Type B pancreatic cell (in vitro differentiated cells): Measurements from ENCODE around the gene TSHR. TPM values are rescaled to one million over a fixed set of nuclear protein-coding genes. Genes with fewer than 3 reads are reported as not detected.

ENCODE experiments used
- DNase-seq: peaks from one replicate; pipeline ENCODE4 v3.0.0; 2021; ENCODE audit warnings: mixed read lengths; ENCODE audit not compliant: unreplicated experiment; ENCODE audit errors: extremely low spot score
- H3K27ac Mint-ChIP-seq: 2 replicates; pipeline ENCODE4 v1.8.0; 2021; ENCODE audit warnings: mild to moderate bottlenecking, mixed read lengths
- H3K27me3 Mint-ChIP-seq: 2 replicates; pipeline ENCODE4 v1.8.0; 2021; ENCODE audit warnings: mixed read lengths
- H3K36me3 Mint-ChIP-seq: 2 replicates; pipeline ENCODE4 v1.8.0; 2021; ENCODE audit warnings: mixed read lengths
- H3K4me1 Mint-ChIP-seq: one replicate; pipeline ENCODE4 v1.8.0; 2021; ENCODE audit warnings: mixed read lengths; ENCODE audit not compliant: unreplicated experiment
- H3K4me3 Mint-ChIP-seq: 2 replicates; pipeline ENCODE4 v1.8.0; 2021; ENCODE audit warnings: mild to moderate bottlenecking, mixed read lengths
- H3K9me3 Mint-ChIP-seq: 2 replicates; pipeline ENCODE4 v1.8.0; 2021; ENCODE audit warnings: mixed read lengths
- total RNA-seq: library from RNA; stranded (reverse); gene quantifications from 2 replicates; pipeline ENCODE4 v1.2.1, GENCODE V29; 2021; ENCODE audit warnings: low replicate concordance
- TF ChIP-seq, protein P1 (sequence below): fragments of 200-600 bp; sonication (generic); conservative IDR thresholded peaks from 2 replicates; pipeline ENCODE4 v1.5.0; 2021; ENCODE audit warnings: antibody characterized with exemption, mild to moderate bottlenecking

The TSHR gene
- total RNA-seq, 1 donor from 2014 or later = 0.65 TPM

DNA sequence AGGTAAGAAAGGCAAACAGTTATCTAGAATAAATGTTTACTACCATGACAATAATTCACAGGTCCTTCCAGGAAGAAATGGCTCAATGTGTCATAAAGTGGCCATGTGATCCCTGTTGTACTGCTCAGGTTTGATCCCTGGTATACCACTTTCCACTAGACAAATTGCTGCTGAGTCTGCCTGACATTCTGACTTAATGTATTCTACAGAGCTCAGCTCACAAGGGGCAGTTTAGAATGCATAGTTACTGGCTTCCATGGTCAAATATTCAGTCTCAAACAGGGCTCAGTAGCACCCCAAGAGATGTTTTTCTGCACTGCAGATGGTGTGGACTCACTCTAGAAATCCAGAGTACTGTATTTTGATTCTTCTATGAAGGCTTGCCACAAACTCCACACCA is 21.8 kb downstream of the TSHR start:
- Mint-ChIP-seq H3K9me3 (no peaks in the 10 kb centered on the region), H3K27ac (no peak overlapping the region), H3K4me3 (no peak overlapping the region), H3K27me3 (peaks cover 12% of the 10 kb centered on the region), H3K36me3 (no peaks in the 10 kb centered on the region), H3K4me1 (no peaks in the 10 kb centered on the region)
- TF ChIP-seq, protein P1, sequence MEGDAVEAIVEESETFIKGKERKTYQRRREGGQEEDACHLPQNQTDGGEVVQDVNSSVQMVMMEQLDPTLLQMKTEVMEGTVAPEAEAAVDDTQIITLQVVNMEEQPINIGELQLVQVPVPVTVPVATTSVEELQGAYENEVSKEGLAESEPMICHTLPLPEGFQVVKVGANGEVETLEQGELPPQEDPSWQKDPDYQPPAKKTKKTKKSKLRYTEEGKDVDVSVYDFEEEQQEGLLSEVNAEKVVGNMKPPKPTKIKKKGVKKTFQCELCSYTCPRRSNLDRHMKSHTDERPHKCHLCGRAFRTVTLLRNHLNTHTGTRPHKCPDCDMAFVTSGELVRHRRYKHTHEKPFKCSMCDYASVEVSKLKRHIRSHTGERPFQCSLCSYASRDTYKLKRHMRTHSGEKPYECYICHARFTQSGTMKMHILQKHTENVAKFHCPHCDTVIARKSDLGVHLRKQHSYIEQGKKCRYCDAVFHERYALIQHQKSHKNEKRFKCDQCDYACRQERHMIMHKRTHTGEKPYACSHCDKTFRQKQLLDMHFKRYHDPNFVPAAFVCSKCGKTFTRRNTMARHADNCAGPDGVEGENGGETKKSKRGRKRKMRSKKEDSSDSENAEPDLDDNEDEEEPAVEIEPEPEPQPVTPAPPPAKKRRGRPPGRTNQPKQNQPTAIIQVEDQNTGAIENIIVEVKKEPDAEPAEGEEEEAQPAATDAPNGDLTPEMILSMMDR = no peak
- DNase-seq = no peak

DNA sequence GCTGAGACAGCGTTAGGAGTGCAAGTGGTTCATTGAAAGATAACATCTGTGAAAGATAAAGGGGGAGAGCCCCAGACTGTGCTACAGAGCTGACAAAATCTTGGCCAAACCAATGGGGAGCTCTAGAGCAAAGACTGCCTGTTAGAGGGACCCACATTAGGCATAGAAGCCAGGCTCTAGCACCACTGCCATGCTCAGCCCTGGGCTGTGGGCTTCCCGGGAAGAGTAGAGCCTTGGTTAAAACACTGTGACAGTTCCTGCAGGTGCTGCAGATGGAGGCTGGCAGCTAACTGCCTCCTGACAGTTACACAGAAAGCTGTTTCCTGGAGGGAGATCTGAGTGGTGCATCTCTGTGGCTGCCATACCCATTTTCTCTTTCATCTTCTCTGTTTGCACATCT is 23.0 kb downstream of the TSHR start:
- DNase-seq = no peak
- Mint-ChIP-seq H3K27me3 (peaks cover 12% of the 10 kb centered on the region), H3K9me3 (no peaks in the 10 kb centered on the region), H3K4me1 (no peaks in the 10 kb centered on the region), H3K36me3 (no peaks in the 10 kb centered on the region), H3K27ac (no peak overlapping the region), H3K4me3 (no peak overlapping the region)
- TF ChIP-seq, protein P1 = no peak

DNA sequence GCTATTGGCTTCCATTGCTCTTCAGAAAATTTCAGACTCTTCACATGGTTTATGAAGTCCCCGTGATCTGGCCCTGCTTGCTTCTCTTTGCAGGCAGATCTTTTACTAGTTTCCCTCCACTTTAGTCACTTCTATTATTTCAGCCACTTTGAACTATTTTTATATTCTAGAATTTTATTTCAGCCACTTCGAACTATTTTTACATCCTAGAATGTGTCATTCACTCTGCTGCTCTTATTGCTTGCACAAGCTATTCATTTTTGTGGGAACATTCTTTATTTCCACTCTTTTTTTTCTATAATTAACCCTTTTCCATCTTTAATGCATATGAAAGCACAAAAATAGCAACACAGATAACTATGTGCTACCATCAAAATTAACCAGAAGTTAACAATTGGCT is 24.5 kb downstream of the TSHR start:
- DNase-seq = no peak
- H3K9me3 Mint-ChIP-seq = no peaks in the 10 kb centered on the region
- TF ChIP-seq, protein P1 = no peak
- no peaks in the 10 kb centered on the region for H3K4me1 Mint-ChIP-seq
- no peaks in the 10 kb centered on the region for H3K36me3 Mint-ChIP-seq
- no peak overlapping the region for H3K27ac Mint-ChIP-seq
- no peak overlapping the region for H3K4me3 Mint-ChIP-seq
- peaks cover 18% of the 10 kb centered on the region for H3K27me3 Mint-ChIP-seq

DNA sequence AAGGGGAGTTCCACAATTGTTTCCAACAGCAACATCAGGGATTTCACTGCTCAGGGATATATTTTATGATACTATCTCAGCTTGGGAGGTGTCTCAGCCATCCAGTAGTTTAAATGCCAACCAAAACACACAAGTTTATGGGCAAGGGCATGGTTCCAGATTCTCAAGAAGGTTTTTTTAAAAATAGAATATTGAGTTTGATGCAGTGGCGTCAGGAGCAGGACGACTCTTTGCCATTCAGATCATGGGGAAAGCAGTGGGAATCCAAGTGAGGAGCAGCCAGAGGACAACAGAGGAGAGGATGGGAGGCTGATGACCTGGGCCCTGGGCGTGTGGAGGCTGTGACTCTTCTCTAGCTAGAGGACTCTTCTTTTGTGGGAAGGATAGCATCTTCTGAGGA is 25.7 kb downstream of the TSHR start:
- no peak overlapping the region for H3K4me3 Mint-ChIP-seq
- H3K27ac Mint-ChIP-seq = no peak overlapping the region
- peaks cover 15% of the 10 kb centered on the region for H3K27me3 Mint-ChIP-seq
- no peaks in the 10 kb centered on the region for H3K36me3 Mint-ChIP-seq
- DNase-seq = no peak
- TF ChIP-seq, protein P1 = no peak
- H3K4me1 Mint-ChIP-seq = no peaks in the 10 kb centered on the region
- no peaks in the 10 kb centered on the region for H3K9me3 Mint-ChIP-seq

DNA sequence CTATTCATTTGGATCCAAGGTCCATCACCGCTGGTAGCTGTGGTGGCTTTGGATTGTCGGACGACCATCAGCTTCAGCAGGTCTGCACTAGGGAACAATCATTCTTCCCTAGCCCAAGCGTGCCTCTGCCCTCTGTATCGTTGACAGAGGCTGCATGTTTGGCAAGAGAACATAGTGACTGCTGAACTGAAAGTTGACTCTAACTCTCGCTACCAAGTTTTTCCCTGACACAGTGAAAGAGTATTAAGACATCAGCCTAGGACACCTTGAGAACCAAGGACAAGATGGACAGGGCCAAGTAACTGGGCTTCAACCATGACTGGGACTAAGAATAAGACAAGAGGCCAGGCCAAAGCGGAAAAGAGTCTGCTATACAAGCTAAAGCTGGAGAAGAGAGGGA is 26.3 kb downstream of the TSHR start:
- Mint-ChIP-seq H3K4me3 (no peak overlapping the region), H3K36me3 (no peaks in the 10 kb centered on the region), H3K4me1 (no peaks in the 10 kb centered on the region), H3K9me3 (no peaks in the 10 kb centered on the region), H3K27me3 (peaks cover 15% of the 10 kb centered on the region), H3K27ac (no peak overlapping the region)
- TF ChIP-seq, protein P1 = no peak
- no peak for DNase-seq

DNA sequence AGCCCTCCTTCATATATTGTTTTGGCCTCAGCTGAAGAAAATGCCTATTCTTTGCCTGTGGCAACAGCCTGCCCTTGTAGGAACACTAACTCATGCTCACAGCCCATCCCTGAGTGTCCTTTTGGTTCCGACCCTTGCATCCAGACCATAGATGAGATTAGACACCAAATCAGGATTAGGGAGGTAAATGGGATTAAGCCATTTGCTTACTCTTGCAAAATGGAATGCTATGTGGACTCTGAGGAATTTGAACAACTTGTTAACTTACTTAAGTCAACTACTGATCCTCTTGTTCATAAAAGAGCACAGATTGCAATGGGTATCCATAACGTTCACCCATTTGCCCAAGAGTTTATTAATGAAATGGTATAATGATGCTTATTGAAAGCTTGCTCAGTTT is 27.3 kb downstream of the TSHR start:
- Mint-ChIP-seq H3K4me3 (no peak overlapping the region), H3K27me3 (peaks cover 15% of the 10 kb centered on the region), H3K9me3 (no peaks in the 10 kb centered on the region), H3K4me1 (no peaks in the 10 kb centered on the region), H3K27ac (no peak overlapping the region), H3K36me3 (no peaks in the 10 kb centered on the region)
- DNase-seq = no peak
- TF ChIP-seq, protein P1 = no peak
